Astrocyte (in vitro differentiated cells and primary cell): ENCODE data around the gene ACVRL1.

Experiments
- EZH2 ChIP-seq: IDR thresholded peaks from 2 replicates; pipeline ENCODE4 v1.6.1; 2012; ENCODE audit warnings: mild to moderate bottlenecking, low read length, inconsistent platforms; ENCODE audit not compliant: insufficient read depth
- TF ChIP-seq, protein P1 (sequence below): IDR thresholded peaks from 2 replicates; pipeline ENCODE4 v1.5.1; 2011; ENCODE audit warnings: low read depth, mild to moderate bottlenecking, inconsistent platforms, low read length, moderate library complexity; ENCODE audit not compliant: insufficient read depth

DNA sequence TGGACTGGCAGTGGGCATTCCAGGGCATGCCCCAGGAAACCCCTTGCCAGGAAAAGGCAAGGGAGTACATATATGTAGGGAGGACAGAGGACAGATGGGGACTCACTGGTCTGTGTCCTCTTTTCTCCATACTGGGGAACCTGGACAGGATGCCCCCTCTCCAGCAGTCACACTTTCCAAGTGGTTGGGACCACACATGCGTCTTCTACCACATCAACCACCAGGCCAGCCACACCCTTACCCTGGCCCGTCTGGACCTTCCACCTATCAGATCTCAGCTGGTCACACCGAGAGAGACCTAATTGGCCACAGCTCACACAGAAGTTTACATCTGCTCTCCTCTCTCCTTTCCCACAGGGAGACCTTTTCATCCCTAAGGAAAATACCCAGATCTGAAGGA is 11.1 kb upstream of the ACVRL1 start:
- TF ChIP-seq, protein P1, sequence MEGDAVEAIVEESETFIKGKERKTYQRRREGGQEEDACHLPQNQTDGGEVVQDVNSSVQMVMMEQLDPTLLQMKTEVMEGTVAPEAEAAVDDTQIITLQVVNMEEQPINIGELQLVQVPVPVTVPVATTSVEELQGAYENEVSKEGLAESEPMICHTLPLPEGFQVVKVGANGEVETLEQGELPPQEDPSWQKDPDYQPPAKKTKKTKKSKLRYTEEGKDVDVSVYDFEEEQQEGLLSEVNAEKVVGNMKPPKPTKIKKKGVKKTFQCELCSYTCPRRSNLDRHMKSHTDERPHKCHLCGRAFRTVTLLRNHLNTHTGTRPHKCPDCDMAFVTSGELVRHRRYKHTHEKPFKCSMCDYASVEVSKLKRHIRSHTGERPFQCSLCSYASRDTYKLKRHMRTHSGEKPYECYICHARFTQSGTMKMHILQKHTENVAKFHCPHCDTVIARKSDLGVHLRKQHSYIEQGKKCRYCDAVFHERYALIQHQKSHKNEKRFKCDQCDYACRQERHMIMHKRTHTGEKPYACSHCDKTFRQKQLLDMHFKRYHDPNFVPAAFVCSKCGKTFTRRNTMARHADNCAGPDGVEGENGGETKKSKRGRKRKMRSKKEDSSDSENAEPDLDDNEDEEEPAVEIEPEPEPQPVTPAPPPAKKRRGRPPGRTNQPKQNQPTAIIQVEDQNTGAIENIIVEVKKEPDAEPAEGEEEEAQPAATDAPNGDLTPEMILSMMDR: no peak
- TF ChIP-seq EZH2: no peak
